Measurements from ENCODE around the gene NDUFA9.

Gene NDUFA9

DNA sequence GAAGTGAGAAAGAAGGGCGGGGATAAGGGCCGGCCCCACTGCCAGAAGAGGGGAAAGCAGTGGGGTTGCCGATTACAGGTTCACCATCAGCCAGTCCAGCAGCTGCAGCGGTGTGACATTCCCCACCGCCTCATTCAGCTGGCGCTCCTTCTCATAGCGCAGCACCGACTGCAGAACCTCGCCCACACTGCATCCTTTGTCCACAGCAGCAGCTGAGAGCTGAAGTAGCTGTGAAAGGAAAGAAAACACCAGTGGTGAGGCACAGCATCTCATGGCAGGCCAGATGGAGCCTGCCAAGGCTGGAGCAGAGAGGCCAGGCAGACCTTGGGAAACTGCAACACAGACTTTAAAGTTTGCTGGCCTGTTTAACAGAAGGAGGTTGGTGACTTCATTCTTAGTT is 33.2 kb upstream of the NDUFA9 start:
- H3K4me3 ChIP-seq (ENCODE audit: low read depth, low read length): no peak overlapping the region
- TF ChIP-seq CTCF (IDR thresholded peaks at IDR 0.05; ENCODE audit: borderline replicate concordance, insufficient read depth, low read depth, low read length): no peak

DNA sequence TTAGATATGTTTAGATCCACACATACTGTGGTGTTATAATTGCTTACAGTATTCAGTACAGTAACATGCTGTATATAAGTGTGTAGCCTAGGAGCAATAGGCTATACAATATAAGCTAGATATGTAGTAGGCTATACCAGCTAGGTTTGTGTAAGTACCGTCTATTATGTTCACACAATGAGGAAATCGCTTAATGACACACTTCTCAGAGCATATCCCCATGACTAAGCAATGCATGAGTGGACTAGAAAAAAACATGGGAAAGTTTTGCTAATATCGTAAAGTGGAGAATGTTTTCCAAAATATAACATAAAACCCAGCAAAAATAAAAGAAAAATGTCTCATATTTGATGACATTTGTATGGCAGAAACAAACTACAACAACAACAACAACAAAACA is 27.4 kb upstream of the NDUFA9 start:
- no peak overlapping the region for H3K4me3 ChIP-seq (ENCODE audit: low read depth, low read length)
- TF ChIP-seq CTCF (IDR thresholded peaks at IDR 0.05; ENCODE audit: borderline replicate concordance, insufficient read depth, low read depth, low read length): no peak

GRCh38 chr12:4626543-4626942 is 22.4 kb upstream of the NDUFA9 start:
- no peak overlapping the region for H3K4me3 ChIP-seq (ENCODE audit: low read depth, low read length)
- TF ChIP-seq CTCF (IDR thresholded peaks at IDR 0.05; ENCODE audit: borderline replicate concordance, insufficient read depth, low read depth, low read length): no peak

- no peak for TF ChIP-seq CTCF (IDR thresholded peaks at IDR 0.05; ENCODE audit: borderline replicate concordance, insufficient read depth, low read depth, low read length)
- H3K4me3 ChIP-seq (ENCODE audit: low read depth, low read length): no peak overlapping the region
Measured at GRCh38 chr12:4628406-4628805, 20.5 kb upstream of the NDUFA9 start.

DNA sequence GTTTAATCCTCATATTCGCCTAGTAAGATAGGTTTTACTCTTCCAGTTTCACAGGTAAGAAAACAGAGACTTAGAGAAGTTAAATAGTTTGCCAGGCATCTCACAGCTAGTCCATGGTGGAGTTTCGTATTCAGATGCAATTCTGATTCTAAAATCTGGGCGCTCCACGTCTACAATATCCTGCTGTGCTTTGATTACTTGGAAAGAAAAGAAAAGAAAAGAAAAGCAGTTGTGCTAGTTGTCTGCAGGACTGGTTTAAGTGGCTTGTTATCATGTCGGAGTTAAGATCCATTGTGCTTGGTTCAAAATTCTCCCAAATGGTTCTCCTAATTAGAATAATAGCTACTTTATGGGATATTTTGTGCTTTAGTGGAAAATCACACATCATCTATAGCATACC is 18.7 kb upstream of the NDUFA9 start:
- TF ChIP-seq CTCF (IDR thresholded peaks at IDR 0.05; ENCODE audit: borderline replicate concordance, insufficient read depth, low read depth, low read length): no peak
- no peak overlapping the region for H3K4me3 ChIP-seq (ENCODE audit: low read depth, low read length)

DNA sequence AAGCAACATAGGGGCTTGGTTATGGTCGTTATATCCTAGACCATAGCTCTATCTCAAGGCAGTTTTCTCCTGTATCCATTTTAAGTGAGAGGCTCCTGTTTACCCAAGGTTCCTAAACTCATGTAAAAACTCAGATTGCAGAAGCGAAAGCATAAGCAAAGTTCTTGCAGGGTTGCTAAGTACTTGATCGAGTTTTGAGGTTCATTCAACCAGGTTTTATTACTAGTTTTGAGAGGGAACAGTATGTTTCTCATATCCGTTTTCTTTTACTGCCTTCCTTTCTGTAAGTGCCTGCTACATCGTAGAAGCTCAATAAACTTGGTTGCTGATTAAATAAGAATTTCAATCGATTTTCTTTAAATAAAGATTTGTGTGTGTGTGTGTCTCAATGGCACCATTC is 5.2 kb upstream of the NDUFA9 start:
- no peak overlapping the region for H3K4me3 ChIP-seq (ENCODE audit: low read depth, low read length)
- TF ChIP-seq CTCF (IDR thresholded peaks at IDR 0.05; ENCODE audit: borderline replicate concordance, insufficient read depth, low read depth, low read length): no peak

- no peak for TF ChIP-seq CTCF (IDR thresholded peaks at IDR 0.05; ENCODE audit: borderline replicate concordance, insufficient read depth, low read depth, low read length)
- no peak overlapping the region for H3K4me3 ChIP-seq (ENCODE audit: low read depth, low read length)
Measured at GRCh38 chr12:4645023-4645422, 3.9 kb upstream of the NDUFA9 start.

Data from GM12875 (cell line).